ENCODE data around the gene STX7.

GRCh38 chr6:132465530-132466485 is 47.1 kb downstream of the STX7 start:
- TF ChIP-seq, protein P1, sequence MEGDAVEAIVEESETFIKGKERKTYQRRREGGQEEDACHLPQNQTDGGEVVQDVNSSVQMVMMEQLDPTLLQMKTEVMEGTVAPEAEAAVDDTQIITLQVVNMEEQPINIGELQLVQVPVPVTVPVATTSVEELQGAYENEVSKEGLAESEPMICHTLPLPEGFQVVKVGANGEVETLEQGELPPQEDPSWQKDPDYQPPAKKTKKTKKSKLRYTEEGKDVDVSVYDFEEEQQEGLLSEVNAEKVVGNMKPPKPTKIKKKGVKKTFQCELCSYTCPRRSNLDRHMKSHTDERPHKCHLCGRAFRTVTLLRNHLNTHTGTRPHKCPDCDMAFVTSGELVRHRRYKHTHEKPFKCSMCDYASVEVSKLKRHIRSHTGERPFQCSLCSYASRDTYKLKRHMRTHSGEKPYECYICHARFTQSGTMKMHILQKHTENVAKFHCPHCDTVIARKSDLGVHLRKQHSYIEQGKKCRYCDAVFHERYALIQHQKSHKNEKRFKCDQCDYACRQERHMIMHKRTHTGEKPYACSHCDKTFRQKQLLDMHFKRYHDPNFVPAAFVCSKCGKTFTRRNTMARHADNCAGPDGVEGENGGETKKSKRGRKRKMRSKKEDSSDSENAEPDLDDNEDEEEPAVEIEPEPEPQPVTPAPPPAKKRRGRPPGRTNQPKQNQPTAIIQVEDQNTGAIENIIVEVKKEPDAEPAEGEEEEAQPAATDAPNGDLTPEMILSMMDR (IDR thresholded peaks at IDR 0.05; ENCODE audit: low read length): no peak
- no peak for TF ChIP-seq EZH2 (IDR thresholded peaks at IDR 0.05; ENCODE audit: borderline replicate concordance, low read length)

All from OCI-LY1 (cell line).